ENCODE measurements around the gene HNRNPC.
"Not testable (repeated sequence)": the region's sequence is repeated elsewhere in the genome, so short reads cannot be mapped to it uniquely, and the experiment has no call there.

The HNRNPC gene

DNA sequence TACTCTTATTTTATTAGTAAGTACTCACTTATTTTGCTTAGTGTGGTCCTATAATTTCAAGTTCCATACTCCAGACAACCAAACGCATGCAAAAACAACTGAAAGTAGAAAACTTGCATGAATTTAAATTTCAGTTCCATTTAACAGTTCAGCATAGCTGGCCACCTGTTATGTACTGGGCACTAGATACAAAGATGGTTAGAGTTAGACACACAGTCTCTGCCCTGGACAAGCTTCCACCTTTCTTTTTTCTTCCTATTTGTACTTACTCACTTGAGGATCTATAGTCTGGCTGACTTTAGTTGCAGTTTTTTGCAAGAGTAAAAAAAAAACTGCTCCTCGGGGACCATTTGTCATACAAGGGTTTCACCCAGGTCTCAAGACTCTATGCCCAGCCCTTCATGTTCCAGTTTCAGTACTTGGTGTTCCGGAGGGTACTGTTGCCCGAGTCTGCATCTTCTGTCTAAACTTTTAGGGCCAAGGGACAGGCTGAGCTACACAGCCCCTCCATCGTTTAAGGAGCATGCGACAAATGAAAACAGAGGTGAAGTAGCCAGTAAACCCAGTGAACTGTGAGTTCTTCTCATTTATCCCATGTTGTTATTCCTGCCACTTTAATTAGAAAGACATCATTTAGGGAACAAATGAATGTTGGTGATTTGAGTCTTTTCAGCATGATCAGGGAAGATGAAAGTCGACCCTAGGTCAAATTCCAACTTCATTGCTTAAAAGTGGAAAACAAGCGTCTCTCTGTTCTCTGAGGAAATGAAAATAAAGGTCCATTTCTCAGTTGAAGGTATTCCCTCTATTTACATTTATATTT, 33.0 kb upstream of the HNRNPC start:
- Histone ChIP-seq H3K36me3 (ENCODE audit: control insufficient read depth, insufficient read depth, low read length) (no peaks in the 10 kb centered on the region), H3K27ac (ENCODE audit: low read depth, low read length, severe bottlenecking) (no peak overlapping the region), H3K4me3 (ENCODE audit: extremely low read depth, insufficient read depth, low read length, poor library complexity, severe bottlenecking) (no peak overlapping the region), H3K9me3 (ENCODE audit: control insufficient read depth, low read length) (no peaks in the 10 kb centered on the region), H3K4me1 (ENCODE audit: control insufficient read depth, insufficient read depth, low read length, poor library complexity, severe bottlenecking) (no peaks in the 10 kb centered on the region)
- WGBS, 2 experiments (ENCODE audit: insufficient coverage in 2 of 2): 90 to 92% methylated on average over 6 of the region's 8 CpGs

- peak overlapping the region; percentile 17 for H3K4me3 ChIP-seq (ENCODE audit: extremely low read depth, insufficient read depth, low read length, poor library complexity, severe bottlenecking)
These were observed 31.6 kb upstream of the HNRNPC start for GRCh38 chr14:21300892-21301291.

DNA sequence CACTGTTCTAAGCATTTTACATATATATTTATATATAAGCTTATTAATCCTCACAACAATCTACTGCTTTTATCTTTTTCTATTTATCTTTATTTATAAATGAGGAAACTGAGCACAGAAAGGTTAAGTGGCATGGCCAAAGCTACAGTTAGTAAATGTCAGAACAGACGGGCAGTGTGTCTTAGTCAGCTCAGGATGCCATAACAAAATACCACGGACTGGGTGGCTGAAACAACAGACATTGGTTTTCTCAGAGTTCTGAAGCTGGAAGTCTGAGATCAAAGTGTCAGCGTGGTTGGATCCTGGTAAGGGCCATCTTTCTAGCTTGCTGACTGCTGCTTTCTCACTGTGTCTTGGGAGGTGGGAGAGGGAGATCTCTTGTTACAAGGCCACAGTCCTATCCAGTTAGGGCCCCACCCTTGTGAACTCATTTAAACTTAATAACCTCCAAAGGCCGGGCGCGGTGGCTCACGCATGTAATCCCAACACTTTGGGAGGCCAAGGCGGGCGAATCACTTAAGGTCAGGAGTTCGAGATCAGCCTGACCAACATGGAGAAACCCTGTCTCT, 30.4 kb upstream of the HNRNPC start:
- Histone ChIP-seq H3K36me3 (ENCODE audit: control insufficient read depth, insufficient read depth, low read length) (no peaks in the 10 kb centered on the region), H3K4me3 (ENCODE audit: extremely low read depth, insufficient read depth, low read length, poor library complexity, severe bottlenecking) (no peak overlapping the region), H3K9me3 (ENCODE audit: control insufficient read depth, low read length) (no peaks in the 10 kb centered on the region), H3K4me1 (ENCODE audit: control insufficient read depth, insufficient read depth, low read length, poor library complexity, severe bottlenecking) (no peaks in the 10 kb centered on the region), H3K27ac (ENCODE audit: low read depth, low read length, severe bottlenecking) (no peak overlapping the region)
- WGBS, 2 experiments (ENCODE audit: insufficient coverage in 2 of 2): 69 to 83% methylated on average over 6 of the region's 10 CpGs

More at GRCh38 chr14:21300892-21301291, 31.6 kb upstream of the HNRNPC start:
- Histone ChIP-seq H3K9me3 (ENCODE audit: control insufficient read depth, low read length) (no peaks in the 10 kb centered on the region), H3K27ac (ENCODE audit: low read depth, low read length, severe bottlenecking) (no peak overlapping the region), H3K4me1 (ENCODE audit: control insufficient read depth, insufficient read depth, low read length, poor library complexity, severe bottlenecking) (no peaks in the 10 kb centered on the region), H3K36me3 (ENCODE audit: control insufficient read depth, insufficient read depth, low read length) (no peaks in the 10 kb centered on the region)
- 4 to 5% methylated on average over 25 to 29 of the region's 30 CpGs for WGBS, 2 experiments (ENCODE audit: insufficient coverage in 2 of 2)

GRCh38 chr14:21298358-21298757, 29.1 kb upstream of the HNRNPC start:
- no peak overlapping the region for H3K4me3 ChIP-seq (ENCODE audit: extremely low read depth, insufficient read depth, low read length, poor library complexity, severe bottlenecking)
- H3K27ac ChIP-seq (ENCODE audit: low read depth, low read length, severe bottlenecking): no peak overlapping the region
- H3K36me3 ChIP-seq (ENCODE audit: control insufficient read depth, insufficient read depth, low read length): no peaks in the 10 kb centered on the region
- H3K4me1 ChIP-seq (ENCODE audit: control insufficient read depth, insufficient read depth, low read length, poor library complexity, severe bottlenecking): no peaks in the 10 kb centered on the region
- no peaks in the 10 kb centered on the region for H3K9me3 ChIP-seq (ENCODE audit: control insufficient read depth, low read length)
- WGBS, 2 experiments (ENCODE audit: insufficient coverage in 2 of 2): 88 to 91% methylated on average over 12 of the region's 12 CpGs

DNA sequence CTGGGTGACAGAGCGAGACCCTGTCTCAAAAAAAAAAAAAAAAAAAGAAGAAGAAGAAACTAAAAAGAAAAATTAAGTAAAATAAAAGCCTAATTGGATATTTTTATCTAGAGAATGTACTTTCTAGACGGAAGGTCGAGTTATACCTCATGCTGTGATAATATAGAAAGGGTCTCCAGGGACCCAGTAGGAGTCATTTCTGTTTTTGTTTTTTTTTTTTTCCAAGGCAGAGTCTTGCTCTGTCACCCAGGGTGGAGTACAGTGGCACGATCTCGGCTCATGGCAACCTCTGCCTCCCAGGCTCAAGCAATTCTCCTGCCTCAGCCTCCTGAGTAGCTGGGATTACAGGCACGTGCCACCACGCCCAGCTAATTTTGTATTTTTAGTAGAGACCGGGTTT, 24.8 kb upstream of the HNRNPC start:
- H3K36me3 ChIP-seq (ENCODE audit: control insufficient read depth, insufficient read depth, low read length); H3K9me3 ChIP-seq (ENCODE audit: control insufficient read depth, low read length); H3K4me1 ChIP-seq (ENCODE audit: control insufficient read depth, insufficient read depth, low read length, poor library complexity, severe bottlenecking); H3K4me3 ChIP-seq (ENCODE audit: extremely low read depth, insufficient read depth, low read length, poor library complexity, severe bottlenecking); H3K27ac ChIP-seq (ENCODE audit: low read depth, low read length, severe bottlenecking): not testable (repeated sequence)
- 89 to 96% methylated on average over 5 to 7 of the region's 8 CpGs for WGBS, 2 experiments (ENCODE audit: insufficient coverage in 2 of 2)

DNA sequence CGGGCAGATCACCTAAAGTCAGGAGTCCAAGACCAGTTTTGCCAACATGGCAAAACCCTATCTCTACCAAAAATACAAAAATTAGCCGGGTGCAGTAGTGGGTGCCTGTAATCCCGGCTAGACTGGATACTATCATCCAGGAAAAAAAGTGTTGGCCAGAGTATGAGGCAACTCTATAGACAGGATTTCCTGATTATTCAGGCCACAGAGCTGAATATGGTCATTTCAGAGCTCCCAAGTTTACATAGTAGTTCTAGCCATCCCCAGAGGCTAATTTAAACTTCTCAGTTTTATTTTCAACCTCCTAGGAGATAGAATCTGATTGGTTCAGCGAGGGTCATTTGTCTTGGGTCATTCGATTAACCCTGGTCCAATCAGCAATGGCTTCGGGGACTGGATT, 17.9 kb upstream of the HNRNPC start:
- no peaks in the 10 kb centered on the region for H3K4me1 ChIP-seq (ENCODE audit: control insufficient read depth, insufficient read depth, low read length, poor library complexity, severe bottlenecking)
- no peaks in the 10 kb centered on the region for H3K9me3 ChIP-seq (ENCODE audit: control insufficient read depth, low read length)
- 91 to 98% methylated on average over 3 to 6 of the region's 6 CpGs for WGBS, 2 experiments (ENCODE audit: insufficient coverage in 2 of 2)
- no peaks in the 10 kb centered on the region for H3K36me3 ChIP-seq (ENCODE audit: control insufficient read depth, insufficient read depth, low read length)
- no peak overlapping the region for H3K4me3 ChIP-seq (ENCODE audit: extremely low read depth, insufficient read depth, low read length, poor library complexity, severe bottlenecking)
- H3K27ac ChIP-seq (ENCODE audit: low read depth, low read length, severe bottlenecking): no peak overlapping the region

GRCh38 chr14:21286516-21286915, 17.3 kb upstream of the HNRNPC start:
- not testable (repeated sequence) for H3K27ac ChIP-seq (ENCODE audit: low read depth, low read length, severe bottlenecking); H3K4me1 ChIP-seq (ENCODE audit: control insufficient read depth, insufficient read depth, low read length, poor library complexity, severe bottlenecking); H3K9me3 ChIP-seq (ENCODE audit: control insufficient read depth, low read length); H3K4me3 ChIP-seq (ENCODE audit: extremely low read depth, insufficient read depth, low read length, poor library complexity, severe bottlenecking); H3K36me3 ChIP-seq (ENCODE audit: control insufficient read depth, insufficient read depth, low read length)
- WGBS, 2 experiments (ENCODE audit: insufficient coverage in 2 of 2): 90 to 92% methylated on average over 2 of the region's 2 CpGs

DNA sequence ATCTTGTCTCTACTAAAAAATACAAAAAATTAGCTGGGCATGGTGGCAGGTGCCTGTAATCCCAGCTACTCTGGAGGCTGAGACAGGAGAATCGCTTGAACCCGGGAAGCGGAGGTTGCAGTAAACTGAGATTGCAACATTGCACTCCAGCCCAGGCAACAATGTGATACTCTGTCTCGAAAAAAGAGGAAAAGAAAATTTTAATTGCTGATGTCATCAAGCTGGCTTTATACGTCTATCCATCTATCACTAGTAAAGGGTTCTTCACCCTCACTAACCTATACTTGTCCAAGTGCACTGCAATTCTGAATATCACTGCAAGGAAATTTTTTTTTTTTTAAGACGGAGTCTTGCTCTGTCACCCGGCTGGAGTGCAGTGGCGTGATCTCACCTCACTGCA, 12.7 kb upstream of the HNRNPC start:
- not testable (repeated sequence) for H3K9me3 ChIP-seq (ENCODE audit: control insufficient read depth, low read length); H3K27ac ChIP-seq (ENCODE audit: low read depth, low read length, severe bottlenecking); H3K4me1 ChIP-seq (ENCODE audit: control insufficient read depth, insufficient read depth, low read length, poor library complexity, severe bottlenecking); H3K36me3 ChIP-seq (ENCODE audit: control insufficient read depth, insufficient read depth, low read length); H3K4me3 ChIP-seq (ENCODE audit: extremely low read depth, insufficient read depth, low read length, poor library complexity, severe bottlenecking)
- WGBS, 2 experiments (ENCODE audit: insufficient coverage in 2 of 2): 80 to 96% methylated on average over 6 to 7 of the region's 8 CpGs

GRCh38 chr14:21279783-21280182, 10.5 kb upstream of the HNRNPC start, which contains the start of gene RPGRIP1:
Gene RPGRIP1, plus strand, starts transcription at chr14:21280083. Its CDS starts 7,894 bp downstream, at chr14:21287977.
- no peaks in the 10 kb centered on the region for H3K4me1 ChIP-seq (ENCODE audit: control insufficient read depth, insufficient read depth, low read length, poor library complexity, severe bottlenecking)
- no peak within 1 kb of the TSS for H3K27ac ChIP-seq (ENCODE audit: low read depth, low read length, severe bottlenecking)
- H3K9me3 ChIP-seq (ENCODE audit: control insufficient read depth, low read length): no peaks in the 10 kb centered on the region
- 100% methylated on average over 1 of the region's 2 CpGs; no CpG with 5 or more reads in 1 of the 2 experiments for WGBS, 2 experiments (ENCODE audit: insufficient coverage in 2 of 2)
- H3K36me3 ChIP-seq (ENCODE audit: control insufficient read depth, insufficient read depth, low read length): no peaks in the 10 kb centered on the region
- no peak within 1 kb of the TSS for H3K4me3 ChIP-seq (ENCODE audit: extremely low read depth, insufficient read depth, low read length, poor library complexity, severe bottlenecking)

GRCh38 chr14:21278632-21279031, 9.4 kb upstream of the HNRNPC start:
- Histone ChIP-seq H3K36me3 (ENCODE audit: control insufficient read depth, insufficient read depth, low read length) (no peaks in the 10 kb centered on the region), H3K27ac (ENCODE audit: low read depth, low read length, severe bottlenecking) (no peak overlapping the region), H3K9me3 (ENCODE audit: control insufficient read depth, low read length) (no peaks in the 10 kb centered on the region), H3K4me1 (ENCODE audit: control insufficient read depth, insufficient read depth, low read length, poor library complexity, severe bottlenecking) (no peaks in the 10 kb centered on the region), H3K4me3 (ENCODE audit: extremely low read depth, insufficient read depth, low read length, poor library complexity, severe bottlenecking) (no peak overlapping the region)
- 77 to 93% methylated on average over 3 to 4 of the region's 4 CpGs for WGBS, 2 experiments (ENCODE audit: insufficient coverage in 2 of 2)

- no peak overlapping the region for H3K4me3 ChIP-seq (ENCODE audit: extremely low read depth, insufficient read depth, low read length, poor library complexity, severe bottlenecking)
- no peak overlapping the region for H3K27ac ChIP-seq (ENCODE audit: low read depth, low read length, severe bottlenecking)
- no peaks in the 10 kb centered on the region for H3K9me3 ChIP-seq (ENCODE audit: control insufficient read depth, low read length)
- H3K36me3 ChIP-seq (ENCODE audit: control insufficient read depth, insufficient read depth, low read length): no peaks in the 10 kb centered on the region
- no peaks in the 10 kb centered on the region for H3K4me1 ChIP-seq (ENCODE audit: control insufficient read depth, insufficient read depth, low read length, poor library complexity, severe bottlenecking)
- 87 to 91% methylated on average over 4 to 8 of the region's 9 CpGs for WGBS, 2 experiments (ENCODE audit: insufficient coverage in 2 of 2)
These were observed 6.1 kb upstream of the HNRNPC start for GRCh38 chr14:21275261-21275858.
